Measurements from ENCODE around the gene ACTN3.
"Not testable (repeated sequence)": the region's sequence is repeated elsewhere in the genome, so short reads cannot be mapped to it uniquely, and the experiment has no call there.

The ACTN3 gene

DNA sequence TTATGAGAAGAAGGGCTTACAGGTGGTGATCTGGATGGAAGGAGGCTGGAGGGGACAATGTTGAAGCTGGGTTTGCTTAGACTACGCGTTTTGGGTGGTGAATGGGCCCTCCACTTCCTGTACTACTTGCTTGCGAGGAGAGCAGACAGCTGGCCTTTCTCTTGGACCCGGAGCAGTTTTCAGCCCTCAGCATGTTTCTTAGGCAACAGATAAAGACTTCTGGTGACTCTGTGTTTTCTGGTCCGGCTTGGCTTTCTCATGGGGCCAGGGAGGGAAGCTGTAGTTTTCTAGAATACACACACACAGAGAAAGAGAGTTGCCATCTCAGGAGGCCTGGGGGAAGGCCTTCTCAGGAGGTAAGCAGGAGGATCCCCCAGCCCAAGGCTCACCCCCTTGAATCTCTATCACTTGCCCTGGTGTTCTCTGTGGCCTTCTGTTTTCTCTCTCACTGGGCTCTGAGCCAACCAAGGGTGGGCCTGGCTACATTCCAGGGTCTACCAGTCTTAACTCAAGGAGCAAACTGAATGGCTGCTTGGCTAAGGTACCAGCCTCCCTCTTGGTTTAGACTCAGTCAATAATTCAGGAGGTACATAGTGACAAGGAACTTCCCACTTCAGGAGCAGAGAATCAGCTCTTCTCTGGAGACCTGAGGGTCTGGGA lies 48.7 kb downstream of the ACTN3 start:
- DNase-seq (ENCODE audit: low read depth in 2 of 2) = no peak

DNA sequence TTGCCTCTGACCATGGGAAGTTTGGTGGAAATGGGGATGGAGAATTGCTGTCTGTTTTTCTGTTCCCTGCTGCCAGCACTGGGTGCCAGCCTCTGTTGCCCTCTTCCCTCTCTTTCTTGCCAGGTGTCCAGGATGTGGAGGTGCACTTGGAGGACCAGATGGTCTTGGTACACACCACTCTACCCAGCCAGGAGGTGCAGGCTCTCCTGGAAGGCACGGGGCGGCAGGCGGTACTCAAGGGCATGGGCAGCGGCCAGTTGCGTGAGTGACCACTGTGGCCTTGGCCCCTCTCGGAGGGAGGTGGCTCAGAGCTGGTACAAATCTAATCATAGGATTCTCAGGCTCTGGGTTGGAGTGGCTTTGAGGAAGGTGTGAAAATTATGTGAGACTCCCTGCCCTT lies 52.3 kb downstream of the ACTN3 start:
- no peak for DNase-seq (ENCODE audit: low read depth in 2 of 2)

DNA sequence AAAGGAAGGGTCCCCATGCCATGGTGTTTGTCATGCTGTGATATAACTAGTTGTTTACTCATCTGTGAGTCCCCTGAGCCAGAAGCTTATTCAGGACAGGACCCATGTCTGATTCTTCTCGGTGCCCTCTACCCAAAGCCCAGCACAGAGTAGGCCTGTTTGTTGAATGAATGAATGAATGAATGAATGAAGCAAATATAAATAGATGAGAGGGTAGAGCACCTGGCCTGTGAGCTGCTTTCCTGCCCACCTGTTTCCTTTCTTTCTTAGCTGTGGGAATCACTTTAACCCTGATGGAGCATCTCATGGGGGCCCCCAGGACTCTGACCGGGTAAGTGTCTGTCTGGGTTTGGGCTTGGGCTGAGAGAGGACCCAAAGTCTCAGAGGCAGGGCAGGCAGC lies 53.5 kb downstream of the ACTN3 start:
- DNase-seq (ENCODE audit: low read depth in 2 of 2) = no peak

DNA sequence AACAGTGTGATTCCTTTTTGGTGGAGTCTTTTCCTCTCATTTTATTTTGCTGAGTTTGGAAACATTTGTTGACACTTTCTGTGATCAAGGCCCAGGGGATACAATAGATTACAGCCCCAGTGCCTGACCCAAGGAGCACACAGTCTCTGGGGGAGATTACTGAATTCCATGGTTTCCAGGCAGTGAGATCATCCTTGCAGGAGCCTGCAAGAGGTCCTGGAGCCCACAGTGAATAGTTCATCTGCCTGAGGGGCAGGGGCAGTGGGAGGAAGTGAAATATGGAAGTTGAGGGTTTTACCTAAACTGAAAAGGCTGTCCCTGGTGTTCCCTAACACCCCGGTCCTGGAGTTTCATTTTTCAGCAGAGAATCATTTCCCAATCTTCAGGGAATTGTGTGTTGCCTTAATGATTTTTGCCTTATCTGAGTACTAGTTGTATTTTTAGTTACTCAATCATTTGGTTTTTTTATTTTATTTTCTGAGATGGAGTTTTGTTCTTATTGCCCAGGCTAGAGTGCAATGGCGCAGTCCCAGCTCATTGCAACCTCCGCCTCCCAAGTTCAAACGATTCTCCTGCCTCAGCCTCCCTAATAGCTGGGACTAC lies 54.0 kb downstream of the ACTN3 start:
- no peak for DNase-seq (ENCODE audit: low read depth in 2 of 2)

DNA sequence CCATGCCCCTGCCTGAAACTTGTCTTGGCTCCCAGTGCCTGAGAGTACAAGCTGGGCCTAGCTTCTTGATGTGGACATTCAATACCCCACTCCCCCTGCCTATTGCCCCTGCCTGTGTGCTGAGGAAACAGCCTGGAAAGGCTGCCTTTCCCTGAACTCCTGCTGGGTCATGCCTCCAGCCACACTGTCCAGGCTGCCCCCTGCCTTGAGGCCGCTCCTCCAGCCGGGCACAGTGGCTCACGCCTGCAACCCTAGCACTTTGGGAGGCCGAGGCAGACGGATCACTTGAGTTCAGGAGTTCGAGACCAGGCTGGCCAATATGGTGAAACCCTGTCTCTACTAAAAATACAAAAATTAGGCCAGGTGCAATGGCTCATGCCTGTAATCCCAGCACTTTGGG lies 56.4 kb downstream of the ACTN3 start:
- DNase-seq (ENCODE audit: low read depth in 2 of 2) = no peak

DNA sequence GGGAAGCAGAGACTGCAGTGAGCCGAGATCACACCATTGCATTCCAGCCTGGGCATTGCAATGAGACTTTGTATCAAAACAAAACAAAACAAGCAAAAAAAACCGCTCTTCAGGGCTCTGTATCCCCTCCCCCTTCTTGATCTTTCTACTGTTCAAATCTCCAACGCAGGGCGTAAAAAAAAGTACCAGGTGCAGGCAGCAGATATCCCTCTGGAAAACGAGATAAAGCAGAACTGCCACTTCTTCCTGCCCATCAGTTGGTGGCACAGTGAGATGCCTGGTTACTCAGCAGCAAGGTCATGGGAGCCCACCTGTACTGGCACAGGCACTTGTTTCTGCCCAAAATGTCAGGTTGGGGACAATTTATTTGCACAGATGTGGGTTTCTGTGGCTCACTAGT lies 57.5 kb downstream of the ACTN3 start:
- no peak for DNase-seq (ENCODE audit: low read depth in 2 of 2)

DNA sequence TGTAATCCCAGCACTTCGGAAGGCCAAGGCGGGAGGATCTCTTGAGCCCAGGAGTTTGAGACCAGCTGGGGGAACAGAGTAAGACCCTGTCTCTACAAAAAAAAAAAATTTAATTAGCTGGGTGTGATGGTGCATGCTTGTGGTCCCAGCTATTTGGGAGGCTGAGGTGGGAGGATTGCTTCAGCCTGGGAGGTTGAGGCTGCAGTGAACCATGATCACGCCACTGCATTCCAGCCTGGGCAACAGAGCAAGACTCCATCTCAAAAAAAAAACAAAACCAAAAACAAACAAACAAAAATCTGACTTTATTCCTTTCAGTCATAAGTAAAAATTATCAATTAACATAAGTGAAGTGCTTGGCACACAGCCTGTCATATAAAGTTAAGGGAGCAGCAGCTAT lies 59.9 kb downstream of the ACTN3 start:
- not testable (repeated sequence) for DNase-seq (ENCODE audit: low read depth in 2 of 2)

DNA sequence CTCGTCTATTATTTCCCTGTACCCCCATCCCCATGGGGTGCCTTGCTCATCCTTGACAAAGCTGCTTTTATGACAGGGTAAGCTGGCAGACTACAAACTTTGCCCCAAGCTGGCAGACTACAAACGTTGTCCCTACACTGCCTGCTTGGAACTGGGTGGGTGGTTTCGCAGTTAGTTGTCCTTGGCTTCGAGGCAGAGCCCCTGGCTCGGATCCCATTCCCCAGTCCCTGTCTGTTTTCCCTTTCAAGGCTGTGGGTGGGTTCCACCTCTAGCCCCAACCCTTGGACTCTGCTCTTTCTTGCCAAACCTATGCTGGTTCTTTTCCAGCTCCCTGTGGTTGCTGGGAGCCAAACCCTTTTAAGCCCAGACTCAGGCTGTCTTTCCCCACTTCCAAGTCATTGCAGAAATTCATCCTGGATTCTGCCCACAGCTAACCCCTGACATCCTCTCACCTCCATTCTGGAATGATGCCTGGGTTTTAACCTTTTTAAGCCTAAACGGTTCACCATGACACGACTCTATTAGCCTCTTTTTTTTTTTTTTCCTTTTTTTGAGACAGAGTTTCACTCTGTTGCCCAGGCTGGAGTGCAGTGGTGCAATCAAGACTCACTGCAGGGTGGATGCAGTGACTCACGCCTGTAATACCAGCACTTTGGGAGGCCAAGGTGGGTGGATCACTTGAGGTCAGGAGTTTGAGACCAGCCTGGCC lies 60.6 kb downstream of the ACTN3 start:
- no peak for DNase-seq (ENCODE audit: low read depth in 2 of 2)

DNA sequence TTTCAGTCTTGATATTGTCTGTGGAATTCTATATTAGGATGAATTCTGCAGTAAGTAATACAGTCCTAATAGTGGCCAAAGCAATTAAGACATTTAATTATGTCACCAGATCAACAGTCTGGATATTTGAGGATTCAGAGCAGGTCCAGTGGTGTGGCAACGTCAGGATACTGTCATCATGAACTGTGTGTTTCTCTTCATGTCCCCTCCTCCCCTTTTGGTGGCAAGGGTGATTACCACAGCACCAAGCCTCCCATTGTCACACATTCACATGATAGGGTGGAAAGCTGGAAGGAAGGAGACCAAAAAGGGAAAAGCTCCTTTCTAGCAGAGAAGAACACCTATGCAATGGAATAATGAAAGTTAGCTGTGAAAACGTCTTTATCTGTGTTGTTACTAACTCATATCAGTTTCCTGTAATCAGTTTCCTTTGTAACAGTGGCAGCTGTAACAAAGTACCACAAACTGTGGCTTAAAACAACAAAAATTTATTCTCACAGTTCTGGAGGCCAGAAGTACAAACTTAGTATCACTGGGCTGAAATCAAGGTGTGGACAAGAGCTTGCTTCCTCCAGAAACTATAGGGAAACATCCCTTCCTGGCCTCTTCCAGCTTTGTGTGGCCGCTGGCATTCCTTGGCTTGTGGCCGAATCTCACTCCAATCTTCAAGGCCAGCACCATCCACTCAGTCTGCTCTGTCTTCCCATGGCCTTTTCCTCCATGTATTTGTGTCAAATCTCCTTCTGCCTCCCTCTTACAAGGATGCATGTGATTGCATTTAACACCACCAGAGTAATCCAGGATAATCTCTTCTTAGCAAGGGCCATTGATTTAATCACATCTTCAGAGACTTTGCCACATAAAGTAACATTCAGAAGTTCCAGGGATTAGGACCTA lies 63.3 kb downstream of the ACTN3 start:
- no peak for DNase-seq (ENCODE audit: low read depth in 2 of 2)

DNA sequence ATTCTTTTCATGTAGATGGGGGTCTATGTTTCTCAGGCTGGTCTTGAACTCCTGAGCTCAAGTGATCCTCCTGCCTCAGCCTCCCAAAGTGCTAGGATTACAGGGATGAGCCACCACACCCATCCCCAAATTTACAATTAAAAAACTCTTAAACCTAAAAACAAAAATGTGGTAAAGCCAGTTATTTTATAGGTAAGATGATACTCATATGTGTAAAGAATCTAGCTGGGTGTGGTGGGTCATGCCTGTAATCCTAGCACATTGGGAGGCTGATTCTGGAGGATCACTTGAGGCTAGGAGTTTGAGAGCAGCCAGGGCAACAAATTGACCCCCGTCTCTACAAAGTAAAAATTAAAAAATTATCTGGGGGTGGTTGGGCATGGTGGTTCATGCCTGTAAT lies 65.8 kb downstream of the ACTN3 start:
- no peak for DNase-seq (ENCODE audit: low read depth in 2 of 2)

Measured in stimulated activated CD8-positive, alpha-beta memory T cell treated with anti-CD3 and anti-CD28 coated beads, Interleukin-7, amount 100 ng/mL, for 4 hours (primary cell).